ENCODE results near the gene CCDC157.
"Not testable (repeated sequence)": the region's sequence is repeated elsewhere in the genome, so short reads cannot be mapped to it uniquely, and the experiment has no call there.

Gene CCDC157

GRCh38 chr22:30399718-30400117, 42.9 kb downstream of the CCDC157 start:
- peaks cover 0 to 16% of the 10 kb centered on the region in 2 experiments; a peak in 2 of 3 replicates for H3K36me3 ChIP-seq (ENCODE audit: control insufficient read depth in 2 of 2, insufficient read depth in 1 of 2, low read length in 2 of 2)
- peaks cover 3% of the 10 kb centered on the region; the same call in 1 of the 2 replicates for H3K4me1 ChIP-seq (ENCODE audit: control insufficient read depth, insufficient read depth, low read length)
- ChIA-PET CTCF (interaction anchor here (1.0 kb wide), 1 partner anchor 82 kb away, joined by 3 read pairs; no protein-coding TSS in a partner anchor), POLR2A (interaction anchor here (0.9 kb wide), 1 partner anchor 9 kb away, joined by 3 read pairs; no protein-coding TSS in a partner anchor)
- no peak overlapping the region for H3K27ac ChIP-seq (ENCODE audit: extremely low read depth, low read depth, low read length)
- no peak overlapping the region for H3K4me3 ChIP-seq (ENCODE audit: low read depth, low read length)
- TF ChIP-seq MEIS1 (CRISPR knock-in tag; IDR thresholded peaks at IDR 0.05; ENCODE audit: borderline replicate concordance) (no peak), ZNF768 (tag by site-specific recombination; IDR thresholded peaks at IDR 0.05) (0 out of 2 replicates have a peak, but pooled peaks have one; percentile 53)
- H3K9me3 ChIP-seq (ENCODE audit: control insufficient read depth, insufficient read depth, low read depth, low read length): no peaks in the 10 kb centered on the region

DNA sequence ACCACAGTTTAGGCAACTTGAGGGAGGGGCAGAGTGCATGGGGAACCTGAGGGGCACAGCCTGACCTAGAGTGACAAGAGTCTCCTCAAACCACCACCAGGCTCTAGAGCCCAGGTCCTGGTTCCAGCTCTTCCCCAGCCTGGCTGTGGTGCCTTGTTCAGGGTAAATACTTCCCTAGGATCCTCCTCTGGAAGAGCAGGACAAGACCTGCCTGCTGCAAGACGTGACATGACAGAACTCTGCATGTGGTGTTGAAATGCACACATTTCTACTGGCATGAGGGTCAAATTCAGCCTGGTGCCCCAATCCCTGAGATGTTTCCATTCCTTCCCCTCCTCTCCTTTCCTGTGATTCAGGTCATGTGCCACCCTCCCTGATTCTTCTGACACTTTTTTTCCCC, 43.4 kb downstream of the CCDC157 start:
- Histone ChIP-seq H3K36me3 (ENCODE audit: control insufficient read depth in 2 of 2, insufficient read depth in 1 of 2, low read length in 2 of 2) (peaks cover 0 to 16% of the 10 kb centered on the region in 2 experiments; a peak in 2 of 3 replicates), H3K4me1 (ENCODE audit: control insufficient read depth, insufficient read depth, low read length) (peaks cover 3% of the 10 kb centered on the region; the same call in 1 of the 2 replicates), H3K4me3 (ENCODE audit: low read depth, low read length) (no peak overlapping the region), H3K27ac (ENCODE audit: extremely low read depth, low read depth, low read length) (no peak overlapping the region), H3K9me3 (ENCODE audit: control insufficient read depth, insufficient read depth, low read depth, low read length) (no peaks in the 10 kb centered on the region)
- CTCF ChIA-PET: interaction anchor here (1.0 kb wide), 1 partner anchor 81 kb away, joined by 3 read pairs; no protein-coding TSS in a partner anchor
- POLR2A ChIA-PET: interaction anchor here (0.6 to 0.9 kb wide), 3 partner anchors 9 to 23 kb away, joined by 3 to 6 read pairs (median 4); no protein-coding TSS in a partner anchor
- TF ChIP-seq, protein P1, sequence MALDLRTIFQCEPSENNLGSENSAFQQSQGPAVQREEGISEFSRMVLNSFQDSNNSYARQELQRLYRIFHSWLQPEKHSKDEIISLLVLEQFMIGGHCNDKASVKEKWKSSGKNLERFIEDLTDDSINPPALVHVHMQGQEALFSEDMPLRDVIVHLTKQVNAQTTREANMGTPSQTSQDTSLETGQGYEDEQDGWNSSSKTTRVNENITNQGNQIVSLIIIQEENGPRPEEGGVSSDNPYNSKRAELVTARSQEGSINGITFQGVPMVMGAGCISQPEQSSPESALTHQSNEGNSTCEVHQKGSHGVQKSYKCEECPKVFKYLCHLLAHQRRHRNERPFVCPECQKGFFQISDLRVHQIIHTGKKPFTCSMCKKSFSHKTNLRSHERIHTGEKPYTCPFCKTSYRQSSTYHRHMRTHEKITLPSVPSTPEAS (tag by site-specific recombination; IDR thresholded peaks at IDR 0.05): no peak
- TF ChIP-seq TCF7L2 (IDR thresholded peaks at IDR 0.05; ENCODE audit: borderline replicate concordance, low read depth, low read length): no peak
- no peak for TF ChIP-seq ZNF2 (tag by site-specific recombination; IDR thresholded peaks at IDR 0.05)
- no peak for TF ChIP-seq ZBTB1 (tag by site-specific recombination; IDR thresholded peaks at IDR 0.05)
- TF ChIP-seq ZNF677 (tag by site-specific recombination; IDR thresholded peaks at IDR 0.05): no peak
- no peak for TF ChIP-seq ZNF416 (tag by site-specific recombination; IDR thresholded peaks at IDR 0.05)
- no peak for TF ChIP-seq ZNF843 (tag by site-specific recombination; IDR thresholded peaks at IDR 0.05)
- TF ChIP-seq ZNF341 (tag by site-specific recombination; IDR thresholded peaks at IDR 0.05; ENCODE audit: low read depth): 0 out of 2 replicates have a peak, but pooled peaks have one; percentile 12

- H3K9me3 ChIP-seq (ENCODE audit: control insufficient read depth, insufficient read depth, low read depth, low read length); H3K4me3 ChIP-seq (ENCODE audit: low read depth, low read length); H3K4me1 ChIP-seq (ENCODE audit: control insufficient read depth, insufficient read depth, low read length); H3K27ac ChIP-seq (ENCODE audit: extremely low read depth, low read depth, low read length): not testable (repeated sequence)
- ChIA-PET POLR2A (interaction anchor here (0.7 to 1.2 kb wide), 2 partner anchors 21 to 22 kb away, joined by 4 read pairs; no protein-coding TSS in a partner anchor), CTCF (interaction anchor here (0.7 to 2.8 kb wide), 2 partner anchors 14 to 15 kb away, joined by 3 to 13 read pairs; partner anchors contain the start of gene RNF215)
- TF ChIP-seq ZNF558 (tag by site-specific recombination; IDR thresholded peaks at IDR 0.05): 0 out of 2 replicates have a peak, but pooled peaks have one; percentile 19
- TF ChIP-seq, protein P2, sequence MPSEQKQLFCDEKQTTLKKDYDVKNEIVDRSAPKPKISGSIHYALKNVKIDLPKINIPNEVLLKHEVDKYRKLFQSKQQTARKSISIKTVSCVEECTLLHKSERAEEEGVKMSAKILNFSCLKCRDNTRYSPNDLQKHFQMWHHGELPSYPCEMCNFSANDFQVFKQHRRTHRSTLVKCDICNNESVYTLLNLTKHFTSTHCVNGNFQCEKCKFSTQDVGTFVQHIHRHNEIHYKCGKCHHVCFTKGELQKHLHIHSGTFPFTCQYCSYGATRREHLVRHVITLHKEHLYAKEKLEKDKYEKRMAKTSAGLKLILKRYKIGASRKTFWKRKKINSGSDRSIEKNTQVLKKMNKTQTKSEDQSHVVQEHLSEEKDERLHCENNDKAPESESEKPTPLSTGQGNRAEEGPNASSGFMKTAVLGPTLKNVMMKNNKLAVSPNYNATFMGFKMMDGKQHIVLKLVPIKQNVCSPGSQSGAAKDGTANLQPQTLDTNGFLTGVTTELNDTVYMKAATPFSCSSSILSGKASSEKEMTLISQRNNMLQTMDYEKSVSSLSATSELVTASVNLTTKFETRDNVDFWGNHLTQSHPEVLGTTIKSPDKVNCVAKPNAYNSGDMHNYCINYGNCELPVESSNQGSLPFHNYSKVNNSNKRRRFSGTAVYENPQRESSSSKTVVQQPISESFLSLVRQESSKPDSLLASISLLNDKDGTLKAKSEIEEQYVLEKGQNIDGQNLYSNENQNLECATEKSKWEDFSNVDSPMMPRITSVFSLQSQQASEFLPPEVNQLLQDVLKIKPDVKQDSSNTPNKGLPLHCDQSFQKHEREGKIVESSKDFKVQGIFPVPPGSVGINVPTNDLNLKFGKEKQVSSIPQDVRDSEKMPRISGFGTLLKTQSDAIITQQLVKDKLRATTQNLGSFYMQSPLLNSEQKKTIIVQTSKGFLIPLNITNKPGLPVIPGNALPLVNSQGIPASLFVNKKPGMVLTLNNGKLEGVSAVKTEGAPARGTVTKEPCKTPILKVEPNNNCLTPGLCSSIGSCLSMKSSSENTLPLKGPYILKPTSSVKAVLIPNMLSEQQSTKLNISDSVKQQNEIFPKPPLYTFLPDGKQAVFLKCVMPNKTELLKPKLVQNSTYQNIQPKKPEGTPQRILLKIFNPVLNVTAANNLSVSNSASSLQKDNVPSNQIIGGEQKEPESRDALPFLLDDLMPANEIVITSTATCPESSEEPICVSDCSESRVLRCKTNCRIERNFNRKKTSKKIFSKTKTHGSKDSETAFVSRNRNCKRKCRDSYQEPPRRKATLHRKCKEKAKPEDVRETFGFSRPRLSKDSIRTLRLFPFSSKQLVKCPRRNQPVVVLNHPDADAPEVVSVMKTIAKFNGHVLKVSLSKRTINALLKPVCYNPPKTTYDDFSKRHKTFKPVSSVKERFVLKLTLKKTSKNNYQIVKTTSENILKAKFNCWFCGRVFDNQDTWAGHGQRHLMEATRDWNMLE (tag by site-specific recombination; conservative IDR thresholded peaks at IDR 0.05; ENCODE audit: low read depth): peak; percentile 61
- TF ChIP-seq ZNF394 (tag by site-specific recombination; IDR thresholded peaks at IDR 0.05; ENCODE audit: borderline replicate concordance): peak; percentile 57; the same call in 1 of the 2 replicates
- peak; percentile 51; the same call in 1 of the 2 replicates for TF ChIP-seq ZNF121 (tag by site-specific recombination; IDR thresholded peaks at IDR 0.05)
- TF ChIP-seq ZNF560 (tag by site-specific recombination; IDR thresholded peaks at IDR 0.05; ENCODE audit: borderline replicate concordance): 0 out of 2 replicates have a peak, but pooled peaks have one; percentile 43
- TF ChIP-seq ZNF433 (tag by site-specific recombination; IDR thresholded peaks at IDR 0.05; ENCODE audit: low read depth): 0 out of 2 replicates have a peak, but pooled peaks have one; percentile 27
- peak; percentile 18; the same call in 1 of the 2 replicates for TF ChIP-seq ZBTB8A (tag by site-specific recombination; IDR thresholded peaks at IDR 0.05)
- TF ChIP-seq ZNF404 (tag by site-specific recombination; IDR thresholded peaks at IDR 0.05): 0 out of 2 replicates have a peak, but pooled peaks have one; percentile 11
- TF ChIP-seq ZNF623 (tag by site-specific recombination; IDR thresholded peaks at IDR 0.05): peak; percentile 35; the same call in 1 of the 2 replicates
- TF ChIP-seq ZNF426 (tag by site-specific recombination; IDR thresholded peaks at IDR 0.05): peak; percentile 37
- peak; percentile 8; the same call in 1 of the 2 replicates for TF ChIP-seq ZNF140 (tag by site-specific recombination; IDR thresholded peaks at IDR 0.05)
- peaks cover 0 to 16% of the 10 kb centered on the region in 2 experiments; a peak in 2 of 3 replicates for H3K36me3 ChIP-seq (ENCODE audit: control insufficient read depth in 2 of 2, insufficient read depth in 1 of 2, low read length in 2 of 2)
Observed at GRCh38 chr22:30401024-30401423, 44.2 kb downstream of the CCDC157 start.
